Neural cell (in vitro differentiated cells): ENCODE data around the gene ACSS2.

Experiments used
- EP300 ChIP-seq: fragments of 450-650 bp; conservative IDR thresholded peaks from 2 replicates; pipeline ENCODE4 v1.6.1; 2014; ENCODE audit warnings: antibody characterized with exemption, mild to moderate bottlenecking, moderate library complexity; ENCODE audit not compliant: poor library complexity, severe bottlenecking
- MXI1 ChIP-seq: fragments of 450-650 bp; conservative IDR thresholded peaks from 2 replicates; pipeline ENCODE4 v1.6.1; 2014; ENCODE audit warnings: antibody characterized with exemption, mild to moderate bottlenecking; ENCODE audit not compliant: poor library complexity, severe bottlenecking
- POLR2AphosphoS5 ChIP-seq: IDR thresholded peaks from 2 replicates; pipeline ENCODE4 v1.6.1; 2012
- TF ChIP-seq, protein P1 (sequence below): fragments of 450-650 bp; IDR thresholded peaks from 2 replicates; pipeline ENCODE4 v1.5.1; 2014; ENCODE audit warnings: antibody characterized with exemption, mild to moderate bottlenecking, moderate library complexity; ENCODE audit not compliant: poor library complexity, severe bottlenecking
- TF ChIP-seq, protein P2 (sequence below): IDR thresholded peaks from 2 replicates; pipeline ENCODE4 v1.6.1; 2012; ENCODE audit warnings: borderline replicate concordance

DNA sequence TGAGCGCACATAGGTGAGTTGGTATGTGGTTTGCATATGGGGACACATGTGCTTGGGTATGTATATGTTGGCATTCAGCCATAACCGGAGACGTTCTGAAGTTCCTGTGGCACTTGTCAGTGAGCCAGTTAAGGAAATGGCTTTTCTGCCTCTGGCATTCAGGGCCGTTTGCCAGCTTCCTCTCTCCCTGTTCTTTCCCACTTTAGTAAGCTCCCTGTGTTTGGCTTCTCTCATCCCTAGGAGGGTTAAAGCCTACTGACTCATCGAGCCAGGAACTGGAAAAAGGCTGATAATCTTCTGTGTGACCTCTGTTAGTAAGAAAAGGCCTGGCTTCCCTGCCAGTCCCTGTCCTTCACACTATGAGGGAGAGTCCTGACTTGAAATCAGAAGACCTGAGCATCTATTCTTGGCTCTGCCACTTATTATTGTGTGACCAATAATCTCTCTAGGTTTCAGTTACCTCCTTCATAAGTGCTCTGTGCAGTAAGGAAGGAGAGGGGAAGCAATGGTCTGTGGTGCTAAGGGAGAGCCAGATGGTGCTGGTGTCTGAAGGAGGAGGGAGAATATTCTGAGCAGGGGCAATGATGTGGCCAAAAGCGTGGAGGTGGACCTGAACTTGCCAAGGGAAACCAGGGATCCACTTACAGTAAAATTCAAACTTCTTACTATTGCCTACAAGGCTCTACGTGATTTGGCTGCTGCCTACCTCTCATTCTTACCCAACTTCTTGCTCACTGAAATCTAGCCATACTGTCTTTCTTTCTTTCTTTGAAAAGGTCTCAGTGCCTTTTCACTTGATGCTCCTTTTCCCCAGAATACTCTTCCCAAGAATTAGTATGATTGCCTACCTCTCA lies 31.4 kb downstream of the ACSS2 start:
- TF ChIP-seq MXI1 (no peak), POLR2AphosphoS5 (no peak), EP300 (no peak)
- TF ChIP-seq, protein P1, sequence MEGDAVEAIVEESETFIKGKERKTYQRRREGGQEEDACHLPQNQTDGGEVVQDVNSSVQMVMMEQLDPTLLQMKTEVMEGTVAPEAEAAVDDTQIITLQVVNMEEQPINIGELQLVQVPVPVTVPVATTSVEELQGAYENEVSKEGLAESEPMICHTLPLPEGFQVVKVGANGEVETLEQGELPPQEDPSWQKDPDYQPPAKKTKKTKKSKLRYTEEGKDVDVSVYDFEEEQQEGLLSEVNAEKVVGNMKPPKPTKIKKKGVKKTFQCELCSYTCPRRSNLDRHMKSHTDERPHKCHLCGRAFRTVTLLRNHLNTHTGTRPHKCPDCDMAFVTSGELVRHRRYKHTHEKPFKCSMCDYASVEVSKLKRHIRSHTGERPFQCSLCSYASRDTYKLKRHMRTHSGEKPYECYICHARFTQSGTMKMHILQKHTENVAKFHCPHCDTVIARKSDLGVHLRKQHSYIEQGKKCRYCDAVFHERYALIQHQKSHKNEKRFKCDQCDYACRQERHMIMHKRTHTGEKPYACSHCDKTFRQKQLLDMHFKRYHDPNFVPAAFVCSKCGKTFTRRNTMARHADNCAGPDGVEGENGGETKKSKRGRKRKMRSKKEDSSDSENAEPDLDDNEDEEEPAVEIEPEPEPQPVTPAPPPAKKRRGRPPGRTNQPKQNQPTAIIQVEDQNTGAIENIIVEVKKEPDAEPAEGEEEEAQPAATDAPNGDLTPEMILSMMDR: no peak
- TF ChIP-seq, protein P2, sequence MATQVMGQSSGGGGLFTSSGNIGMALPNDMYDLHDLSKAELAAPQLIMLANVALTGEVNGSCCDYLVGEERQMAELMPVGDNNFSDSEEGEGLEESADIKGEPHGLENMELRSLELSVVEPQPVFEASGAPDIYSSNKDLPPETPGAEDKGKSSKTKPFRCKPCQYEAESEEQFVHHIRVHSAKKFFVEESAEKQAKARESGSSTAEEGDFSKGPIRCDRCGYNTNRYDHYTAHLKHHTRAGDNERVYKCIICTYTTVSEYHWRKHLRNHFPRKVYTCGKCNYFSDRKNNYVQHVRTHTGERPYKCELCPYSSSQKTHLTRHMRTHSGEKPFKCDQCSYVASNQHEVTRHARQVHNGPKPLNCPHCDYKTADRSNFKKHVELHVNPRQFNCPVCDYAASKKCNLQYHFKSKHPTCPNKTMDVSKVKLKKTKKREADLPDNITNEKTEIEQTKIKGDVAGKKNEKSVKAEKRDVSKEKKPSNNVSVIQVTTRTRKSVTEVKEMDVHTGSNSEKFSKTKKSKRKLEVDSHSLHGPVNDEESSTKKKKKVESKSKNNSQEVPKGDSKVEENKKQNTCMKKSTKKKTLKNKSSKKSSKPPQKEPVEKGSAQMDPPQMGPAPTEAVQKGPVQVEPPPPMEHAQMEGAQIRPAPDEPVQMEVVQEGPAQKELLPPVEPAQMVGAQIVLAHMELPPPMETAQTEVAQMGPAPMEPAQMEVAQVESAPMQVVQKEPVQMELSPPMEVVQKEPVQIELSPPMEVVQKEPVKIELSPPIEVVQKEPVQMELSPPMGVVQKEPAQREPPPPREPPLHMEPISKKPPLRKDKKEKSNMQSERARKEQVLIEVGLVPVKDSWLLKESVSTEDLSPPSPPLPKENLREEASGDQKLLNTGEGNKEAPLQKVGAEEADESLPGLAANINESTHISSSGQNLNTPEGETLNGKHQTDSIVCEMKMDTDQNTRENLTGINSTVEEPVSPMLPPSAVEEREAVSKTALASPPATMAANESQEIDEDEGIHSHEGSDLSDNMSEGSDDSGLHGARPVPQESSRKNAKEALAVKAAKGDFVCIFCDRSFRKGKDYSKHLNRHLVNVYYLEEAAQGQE: no peak
